K562 (cell line): ENCODE measurements around the gene SAPCD1. TPM values are rescaled to one million over a fixed set of nuclear protein-coding genes. Genes with fewer than 3 reads are reported as not detected.

Source experiments
- E2F3 ChIP-seq: fragments of 250-450 bp; sonication (Bioruptor Pico); IDR thresholded peaks from 2 replicates; pipeline ENCODE4 v1.4.0; 2020; ENCODE audit warnings: mild to moderate bottlenecking
- ELF2 ChIP-seq: fragments of 250-450 bp; sonication (Bioruptor Pico); IDR thresholded peaks from 2 replicates; pipeline ENCODE4 v1.5.0; 2021; ENCODE audit warnings: mild to moderate bottlenecking
- JUN ChIP-seq, 2 experiments: sonication (generic) in 1 of 2; formaldehyde crosslinking in 1 of 2; IDR thresholded peaks; 2 replicates each; pipeline versions ENCODE4 v1.6.1 to v1.8.0; 2012 to 2022; ENCODE audit warnings: borderline replicate concordance in 2 of 2, mild to moderate bottlenecking in 2 of 2, improper control_type of control experiment in 1 of 2, low read depth in 1 of 2, low read length in 1 of 2, missing genetic modification reagents in 1 of 2
- MBD2 ChIP-seq: sonication (generic); IDR thresholded peaks from 2 replicates; pipeline ENCODE4 v1.6.1; 2016; ENCODE audit warnings: low read depth, borderline replicate concordance
- MEF2A ChIP-seq: IDR thresholded peaks from 2 replicates; pipeline ENCODE4 v1.6.1; 2011; ENCODE audit warnings: low read depth, mild to moderate bottlenecking, low read length, moderate library complexity; ENCODE audit not compliant: control insufficient read depth
- MITF ChIP-seq: IDR thresholded peaks from 2 replicates; pipeline ENCODE4 v1.6.1; 2014; ENCODE audit warnings: antibody characterized with exemption
- NFIX ChIP-seq: fragments of 250-450 bp; sonication (Bioruptor Pico); IDR thresholded peaks from 2 replicates; pipeline ENCODE4 v1.4.0; 2020; ENCODE audit warnings: low read depth, mild to moderate bottlenecking, moderate library complexity
- RFX1 ChIP-seq: fragments of 450-650 bp; IDR thresholded peaks from 2 replicates; pipeline ENCODE4 v1.6.1; 2016; ENCODE audit warnings: mild to moderate bottlenecking, moderate library complexity
- ZNF318 ChIP-seq, 2 experiments: fragments of 450-650 bp; IDR thresholded peaks; 2 replicates each; pipeline ENCODE4 v1.6.1; 2016; ENCODE audit warnings: mild to moderate bottlenecking in 2 of 2, borderline replicate concordance in 1 of 2, low read depth in 1 of 2, moderate library complexity in 1 of 2
- polyA plus RNA-seq, 8 experiments: library from polyadenylated mRNA; depleted of rRNA in 4 of 8; stranded (reverse) in 5 of 8; unstranded in 3 of 8; fragments of >200 nt; fragmentation: Nextera tagmentation in 2 of 8; fragmentation: Illumina TruSeq in 1 of 8; extraction: Ambion mirVana in 2 of 8; extraction: Trizol in 1 of 8; gene quantifications; 2 replicates each; pipeline versions ENCODE4 v1.2.1 to v1.2.3, GENCODE V29; 2011 to 2014; ENCODE audit warnings: inconsistent platforms in 1 of 8, missing spikeins in 1 of 8
- total RNA-seq, 7 experiments: library from RNA; depleted of rRNA in 6 of 7; stranded (reverse); fragments of >200 nt in 6 of 7; fragmentation: Illumina TruSeq in 2 of 7; extraction: Trizol in 2 of 7; gene quantifications; 2 replicates each; pipeline versions ENCODE4 v1.2.1 to v1.2.3, GENCODE V29; 2011 to 2021; ENCODE audit warnings: low replicate concordance in 1 of 7
- TF ChIP-seq, protein P1 (sequence below): sonication (generic); formaldehyde crosslinking; IDR thresholded peaks from 2 replicates; pipeline ENCODE4 v1.9.0; 2022; ENCODE audit warnings: mild to moderate bottlenecking, missing genetic modification reagents
- TF ChIP-seq, protein P2 (sequence below): fragments of 450-650 bp; formaldehyde crosslinking; conservative IDR thresholded peaks from 2 replicates; pipeline ENCODE4 v1.4.0; 2022; ENCODE audit warnings: mild to moderate bottlenecking, missing genetic modification characterization
- TF ChIP-seq, protein P3 (sequence below): fragments of 450-650 bp; formaldehyde crosslinking; IDR thresholded peaks from 2 replicates; pipeline ENCODE4 v1.4.0; 2020; ENCODE audit warnings: mild to moderate bottlenecking, moderate library complexity

SAPCD1 gene
- total and polyA plus RNA-seq, 9 of the 15 experiments (the other 6 are each of a cell fraction or from before 2014, with no cell fraction given) = 2.6 to 30.2 (median 7.4) TPM

DNA sequence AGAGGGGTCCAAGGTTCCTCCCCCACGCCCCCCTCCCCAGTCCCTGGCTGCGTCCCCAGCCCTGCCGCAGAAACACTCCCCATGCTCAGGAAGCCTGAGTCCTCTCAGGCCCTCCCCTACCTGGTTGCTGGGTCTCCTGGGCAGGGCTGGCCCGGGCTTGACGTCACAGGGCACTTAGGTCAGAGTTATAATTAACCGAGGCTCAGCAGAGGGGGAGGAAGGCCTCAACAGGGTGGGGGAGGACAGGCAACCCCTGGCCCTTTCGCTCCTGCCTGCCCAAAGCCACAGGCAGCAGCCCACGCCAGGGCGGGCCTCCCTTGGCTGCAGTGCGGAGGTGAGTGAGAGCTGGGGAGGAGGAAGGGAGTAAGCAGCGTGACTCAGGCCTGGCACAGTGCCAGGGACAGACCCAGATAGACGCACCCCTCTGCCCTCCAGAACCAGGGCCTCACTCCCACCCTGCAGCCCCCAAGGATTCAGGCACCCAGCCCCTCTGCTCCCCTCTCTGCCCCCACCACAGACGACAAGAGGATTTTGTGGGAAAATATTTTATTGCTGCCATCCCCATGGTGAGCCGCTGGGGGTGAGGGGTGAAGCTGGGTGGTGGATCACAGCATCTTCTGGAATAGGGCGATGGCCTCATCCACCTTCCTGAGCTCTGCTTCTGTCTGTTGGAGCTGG lies 14.7 kb downstream of the SAPCD1 start, which contains the start of gene VWA7 (continued):
- TF ChIP-seq MITF = peak; percentile 94
- peak; percentile 95 for TF ChIP-seq JUN (IDR thresholded peaks at IDR 0.05; ENCODE audit: borderline replicate concordance, low read depth, low read length)
- peak; percentile 99 for TF ChIP-seq JUN (CRISPR knock-in tag; IDR thresholded peaks at IDR 0.05; ENCODE audit: borderline replicate concordance)
- no peak for TF ChIP-seq RFX1
- TF ChIP-seq E2F3 (CRISPR knock-in tag) = peak; percentile 67
- TF ChIP-seq, protein P1, sequence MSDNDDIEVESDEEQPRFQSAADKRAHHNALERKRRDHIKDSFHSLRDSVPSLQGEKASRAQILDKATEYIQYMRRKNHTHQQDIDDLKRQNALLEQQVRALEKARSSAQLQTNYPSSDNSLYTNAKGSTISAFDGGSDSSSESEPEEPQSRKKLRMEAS = peak; percentile 94
- TF ChIP-seq, protein P2, sequence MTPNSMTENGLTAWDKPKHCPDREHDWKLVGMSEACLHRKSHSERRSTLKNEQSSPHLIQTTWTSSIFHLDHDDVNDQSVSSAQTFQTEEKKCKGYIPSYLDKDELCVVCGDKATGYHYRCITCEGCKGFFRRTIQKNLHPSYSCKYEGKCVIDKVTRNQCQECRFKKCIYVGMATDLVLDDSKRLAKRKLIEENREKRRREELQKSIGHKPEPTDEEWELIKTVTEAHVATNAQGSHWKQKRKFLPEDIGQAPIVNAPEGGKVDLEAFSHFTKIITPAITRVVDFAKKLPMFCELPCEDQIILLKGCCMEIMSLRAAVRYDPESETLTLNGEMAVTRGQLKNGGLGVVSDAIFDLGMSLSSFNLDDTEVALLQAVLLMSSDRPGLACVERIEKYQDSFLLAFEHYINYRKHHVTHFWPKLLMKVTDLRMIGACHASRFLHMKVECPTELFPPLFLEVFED = peak; percentile 63; the same call in 1 of the 2 replicates
- TF ChIP-seq, protein P3, sequence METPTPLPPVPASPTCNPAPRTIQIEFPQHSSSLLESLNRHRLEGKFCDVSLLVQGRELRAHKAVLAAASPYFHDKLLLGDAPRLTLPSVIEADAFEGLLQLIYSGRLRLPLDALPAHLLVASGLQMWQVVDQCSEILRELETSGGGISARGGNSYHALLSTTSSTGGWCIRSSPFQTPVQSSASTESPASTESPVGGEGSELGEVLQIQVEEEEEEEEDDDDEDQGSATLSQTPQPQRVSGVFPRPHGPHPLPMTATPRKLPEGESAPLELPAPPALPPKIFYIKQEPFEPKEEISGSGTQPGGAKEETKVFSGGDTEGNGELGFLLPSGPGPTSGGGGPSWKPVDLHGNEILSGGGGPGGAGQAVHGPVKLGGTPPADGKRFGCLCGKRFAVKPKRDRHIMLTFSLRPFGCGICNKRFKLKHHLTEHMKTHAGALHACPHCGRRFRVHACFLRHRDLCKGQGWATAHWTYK = peak; percentile 95
- TF ChIP-seq MBD2 = peak; percentile 94
- peak in 1 of 2 experiments; percentile 87; a peak in 2 of 4 replicates for TF ChIP-seq ZNF318 (IDR thresholded peaks at IDR 0.05; ENCODE audit: borderline replicate concordance in 1 of 2, low read depth in 1 of 2)
- TF ChIP-seq NFIX (CRISPR knock-in tag) = peak; percentile 100
- TF ChIP-seq MEF2A = peak; percentile 100
- TF ChIP-seq ELF2 (CRISPR knock-in tag) = peak; percentile 69
